Endothelial cell of umbilical vein (primary cell): ENCODE data around the gene EVI2B. TPM values are rescaled to one million over a fixed set of nuclear protein-coding genes. Genes with fewer than 3 reads are reported as not detected.

Experiments
- BruUV-seq: library from RNA; stranded (reverse); fragments of 400-500 nt; replicated peaks from 2 replicates; lab custom pipeline; 2021; lab: Mats Ljungman, UMichigan
- CTCF ChIA-PET: fragments of 300-600, 350-600 bp; sonication (Branson Sonifier 250); formaldehyde crosslinking; loops from one replicate; lab custom pipeline; 2021; ENCODE audit warnings: antibody characterized with exemption, inconsistent platforms; lab: Charles Lee
- POLR2A ChIA-PET: fragments of 300-600, 350-600 bp; sonication (Branson Sonifier 250); formaldehyde crosslinking; loops from one replicate; lab custom pipeline; 2021; ENCODE audit warnings: antibody characterized with exemption, inconsistent platforms; lab: Charles Lee
- DNase-seq: peaks from one replicate; pipeline ENCODE4 v3.0.0-alpha.2; 2011; ENCODE audit warnings: low read depth, low spot score
- FAIRE-seq: peaks from 2 replicates; lab custom pipeline; 2011; peaks lifted over from hg19 to GRCh38; lab: Jason Lieb, UNC
- H2AFZ ChIP-seq: 2 replicates; pipeline ENCODE4 v1.6.0; 2012; ENCODE audit warnings: low read depth, low read length, control low read depth, inconsistent platforms
- H3K27ac ChIP-seq: 2 replicates; pipeline ENCODE4 v1.5.1; 2011; ENCODE audit warnings: low read depth, mild to moderate bottlenecking, control low read depth, low read length, moderate library complexity; ENCODE audit not compliant: insufficient read depth
- H3K27me3 ChIP-seq, 2 experiments: 2 replicates each; pipeline versions ENCODE4 v1.6.0 to v1.6.1; 2011; ENCODE audit warnings: low read length in 2 of 2, mixed read lengths in 1 of 2; ENCODE audit not compliant: control insufficient read depth in 2 of 2, insufficient read depth in 2 of 2
- H3K36me3 ChIP-seq, 2 experiments: 2 replicates in 1 of 2; 3 replicates in 1 of 2; pipeline ENCODE4 v1.5.1; 2011; ENCODE audit warnings: low read length in 2 of 2, mild to moderate bottlenecking in 1 of 2, moderate library complexity in 1 of 2; ENCODE audit not compliant: control insufficient read depth in 2 of 2, insufficient read depth in 2 of 2; ENCODE audit errors: extremely low read depth in 1 of 2
- H3K4me1 ChIP-seq: 3 replicates; pipeline ENCODE4 v1.5.1; 2011; ENCODE audit warnings: mild to moderate bottlenecking, low read length; ENCODE audit not compliant: control insufficient read depth, insufficient read depth; ENCODE audit errors: extremely low read depth
- H3K4me2 ChIP-seq: 2 replicates; pipeline ENCODE4 v1.6.1; 2011; ENCODE audit warnings: low read length, control low read depth, mixed read lengths; ENCODE audit not compliant: insufficient read depth
- H3K4me3 ChIP-seq, 3 experiments: fragments of 200-600 bp in 1 of 3; sonication (generic), shearing (Covaris generic) in 1 of 3; replicated peaks in 1 of 3; 2 replicates each; pipeline ENCODE4 v1.5.1; 2011 to 2016; ENCODE audit warnings: control low read depth in 3 of 3, low read length in 3 of 3, mild to moderate bottlenecking in 2 of 3, inconsistent platforms in 1 of 3, low read depth in 1 of 3, moderate library complexity in 1 of 3; ENCODE audit not compliant: insufficient read depth in 1 of 3
- H3K79me2 ChIP-seq: 2 replicates; pipeline ENCODE4 v1.6.0; 2012; ENCODE audit warnings: low read length, inconsistent platforms; ENCODE audit not compliant: control insufficient read depth, insufficient read depth
- H3K9ac ChIP-seq: replicated peaks from 2 replicates; pipeline ENCODE3; 2011; ENCODE audit warnings: low read length, control low read depth; ENCODE audit not compliant: insufficient read depth; ENCODE audit errors: extremely low read depth
- H3K9me1 ChIP-seq: replicated peaks from 3 replicates; pipeline ENCODE4 v1.6.0; 2011; ENCODE audit warnings: mild to moderate bottlenecking, low read length; ENCODE audit not compliant: control insufficient read depth, insufficient read depth; ENCODE audit errors: extremely low read depth
- H3K9me3 ChIP-seq: replicated peaks from 2 replicates; pipeline ENCODE4 v1.5.1; 2012; ENCODE audit warnings: low read length, inconsistent platforms; ENCODE audit not compliant: control insufficient read depth, insufficient read depth
- H4K20me1 ChIP-seq: replicated peaks from 2 replicates; pipeline ENCODE3; 2011; ENCODE audit warnings: mild to moderate bottlenecking, low read length; ENCODE audit not compliant: control insufficient read depth, insufficient read depth; ENCODE audit errors: extremely low read depth
- EZH2 ChIP-seq: IDR thresholded peaks from 2 replicates; pipeline ENCODE4 v1.6.1; 2012; ENCODE audit warnings: borderline replicate concordance, low read depth, mild to moderate bottlenecking, moderate library complexity, low read length, inconsistent platforms; ENCODE audit not compliant: severe bottlenecking
- FOS ChIP-seq: IDR thresholded peaks from 2 replicates; pipeline ENCODE4 v1.6.1; 2011; ENCODE audit warnings: mild to moderate bottlenecking, low read length, moderate library complexity, borderline replicate concordance; ENCODE audit not compliant: insufficient read depth
- GATA2 ChIP-seq: IDR thresholded peaks from 2 replicates; pipeline ENCODE4 v1.7.0; 2011; ENCODE audit warnings: low read depth, mild to moderate bottlenecking, moderate library complexity, mixed read lengths, low read length; ENCODE audit not compliant: insufficient read length, insufficient read depth
- JUN ChIP-seq: IDR thresholded peaks from 2 replicates; pipeline ENCODE4 v1.6.1; 2011; ENCODE audit warnings: borderline replicate concordance, low read depth; ENCODE audit not compliant: insufficient read length, insufficient read depth
- MYC ChIP-seq: IDR thresholded peaks from one replicate; pipeline ENCODE4 v1.6.1; 2011; ENCODE audit warnings: mild to moderate bottlenecking, low read depth, low read length
- POLR2A ChIP-seq: IDR thresholded peaks from 2 replicates; pipeline ENCODE4 v1.6.1; 2012; ENCODE audit warnings: low read depth, mild to moderate bottlenecking, control low read depth, low read length
- POLR2AphosphoS5 ChIP-seq: IDR thresholded peaks from 2 replicates; pipeline ENCODE4 v1.6.1; 2012; ENCODE audit warnings: low read depth, mild to moderate bottlenecking, control low read depth, low read length, moderate library complexity; ENCODE audit not compliant: insufficient read depth
- dilution Hi-C: fragments of 300-500 bp; cut with MboI; formaldehyde crosslinking; loops from one replicate; pipeline ENCODE4 v1.15.0; 2019; ENCODE audit warnings: low sequenced_read_pairs; ENCODE audit not compliant: extremely low pct_ligation_motif_present
- intact Hi-C: fragments of 100-400 bp; cut with micrococcal nuclease; formaldehyde crosslinking; loops from one replicate; pipeline ENCODE4 v1.10.0; 2022
- polyA plus RNA-seq, 4 experiments: library from polyadenylated mRNA; depleted of rRNA in 3 of 4; stranded (reverse) in 3 of 4; unstranded in 1 of 4; fragments of >200 nt; gene quantifications; 2 replicates each; pipeline versions ENCODE4 v1.2.1 to v1.2.3, GENCODE V29; 2011 to 2012; ENCODE audit warnings: missing spikeins in 1 of 4
- total RNA-seq: library from RNA; stranded (reverse); gene quantifications from 2 replicates; pipeline ENCODE4 v1.2.3, GENCODE V29; 2021
- TF ChIP-seq, protein P1 (sequence below): IDR thresholded peaks from 2 replicates; pipeline ENCODE4 v1.6.1; 2011; ENCODE audit not compliant: insufficient read depth, insufficient read length
- TF ChIP-seq, protein P2 (sequence below), 2 donors: IDR thresholded peaks; 1 replicate in 1 of 2; 2 replicates in 1 of 2; pipeline ENCODE4 v1.5.1; 2011; ENCODE audit warnings: low read length in 2 of 2, mild to moderate bottlenecking in 2 of 2, moderate library complexity in 2 of 2, control low read depth in 1 of 2, inconsistent platforms in 1 of 2, low read depth in 1 of 2; ENCODE audit not compliant: insufficient read depth in 1 of 2; ENCODE audit errors: extremely low read depth in 1 of 2

Gene EVI2B
- total and polyA plus RNA-seq, 2 donors (not counting 3 experiments of a cell fraction or from before 2014, with no cell fraction given): 1.7 to 1.9 TPM

GRCh38 chr17:31291820-31292219 is 22.0 kb downstream of the EVI2B start:
- dilution Hi-C loops: no loop called here
- CTCF ChIA-PET: no interaction called here
- no peak for FAIRE-seq

More at GRCh38 chr17:31291820-31292219, 22.0 kb downstream of the EVI2B start:
- H3K36me3 ChIP-seq: no peaks in the 10 kb centered on the region
- no peak for DNase-seq
- no peaks in the 10 kb centered on the region for H3K4me1 ChIP-seq
- H3K4me2 ChIP-seq: no peak overlapping the region
- no peak overlapping the region for H2AFZ ChIP-seq
- no peaks in the 10 kb centered on the region for H3K9me3 ChIP-seq
- H3K9ac ChIP-seq: no peak overlapping the region
- POLR2A ChIA-PET: no interaction called here
- H3K27me3 ChIP-seq: no peaks in the 10 kb centered on the region
- H3K9me1 ChIP-seq: no peaks in the 10 kb centered on the region
- no peaks in the 10 kb centered on the region for H4K20me1 ChIP-seq
- no TSS peak for BruUV-seq
- no peak overlapping the region for H3K4me3 ChIP-seq
- no peak for TF ChIP-seq FOS
- no peak for TF ChIP-seq GATA2
- no peak for TF ChIP-seq MYC
- no peak for TF ChIP-seq EZH2
- no peak for TF ChIP-seq POLR2A
- TF ChIP-seq, protein P1, sequence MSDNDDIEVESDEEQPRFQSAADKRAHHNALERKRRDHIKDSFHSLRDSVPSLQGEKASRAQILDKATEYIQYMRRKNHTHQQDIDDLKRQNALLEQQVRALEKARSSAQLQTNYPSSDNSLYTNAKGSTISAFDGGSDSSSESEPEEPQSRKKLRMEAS: no peak
- TF ChIP-seq POLR2AphosphoS5: no peak
- no peak for TF ChIP-seq JUN
- TF ChIP-seq, protein P2, sequence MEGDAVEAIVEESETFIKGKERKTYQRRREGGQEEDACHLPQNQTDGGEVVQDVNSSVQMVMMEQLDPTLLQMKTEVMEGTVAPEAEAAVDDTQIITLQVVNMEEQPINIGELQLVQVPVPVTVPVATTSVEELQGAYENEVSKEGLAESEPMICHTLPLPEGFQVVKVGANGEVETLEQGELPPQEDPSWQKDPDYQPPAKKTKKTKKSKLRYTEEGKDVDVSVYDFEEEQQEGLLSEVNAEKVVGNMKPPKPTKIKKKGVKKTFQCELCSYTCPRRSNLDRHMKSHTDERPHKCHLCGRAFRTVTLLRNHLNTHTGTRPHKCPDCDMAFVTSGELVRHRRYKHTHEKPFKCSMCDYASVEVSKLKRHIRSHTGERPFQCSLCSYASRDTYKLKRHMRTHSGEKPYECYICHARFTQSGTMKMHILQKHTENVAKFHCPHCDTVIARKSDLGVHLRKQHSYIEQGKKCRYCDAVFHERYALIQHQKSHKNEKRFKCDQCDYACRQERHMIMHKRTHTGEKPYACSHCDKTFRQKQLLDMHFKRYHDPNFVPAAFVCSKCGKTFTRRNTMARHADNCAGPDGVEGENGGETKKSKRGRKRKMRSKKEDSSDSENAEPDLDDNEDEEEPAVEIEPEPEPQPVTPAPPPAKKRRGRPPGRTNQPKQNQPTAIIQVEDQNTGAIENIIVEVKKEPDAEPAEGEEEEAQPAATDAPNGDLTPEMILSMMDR (IDR thresholded peaks at IDR 0.05; ENCODE audit: extremely low read depth in 1 of 2, insufficient read depth in 1 of 2, low read depth in 1 of 2, low read length in 2 of 2): no peak
- no peaks in the 10 kb centered on the region for H3K79me2 ChIP-seq
- H3K27ac ChIP-seq: no peak overlapping the region
- intact Hi-C loops: no loop called here
